GM19455 (cell line): ENCODE data around the gene DEXI.
"Not testable (repeated sequence)": the region's sequence is repeated elsewhere in the genome, so short reads cannot be mapped to it uniquely, and the experiment has no call there.

Experiments
- ATAC-seq: cut with Tn5 transposase; IDR thresholded peaks from one replicate; pipeline ENCODE4 v1.9.1; 2021; ENCODE audit not compliant: unreplicated experiment

DEXI gene

GRCh38 chr16:10927497-10928112, 14.7 kb downstream of the DEXI start:
- ATAC-seq = no peak

- no peak for ATAC-seq
Observed at GRCh38 chr16:10926867-10927266, 15.4 kb downstream of the DEXI start.

- no peak for ATAC-seq
Observed at GRCh38 chr16:10926094-10926493, 16.2 kb downstream of the DEXI start.

- ATAC-seq = not testable (repeated sequence)
Observed at GRCh38 chr16:10925285-10925684, 17.0 kb downstream of the DEXI start.

- no peak for ATAC-seq
Observed at GRCh38 chr16:10923650-10924214, 18.5 kb downstream of the DEXI start.

- ATAC-seq = no peak
Observed at GRCh38 chr16:10923146-10923649, 19.1 kb downstream of the DEXI start.

DNA sequence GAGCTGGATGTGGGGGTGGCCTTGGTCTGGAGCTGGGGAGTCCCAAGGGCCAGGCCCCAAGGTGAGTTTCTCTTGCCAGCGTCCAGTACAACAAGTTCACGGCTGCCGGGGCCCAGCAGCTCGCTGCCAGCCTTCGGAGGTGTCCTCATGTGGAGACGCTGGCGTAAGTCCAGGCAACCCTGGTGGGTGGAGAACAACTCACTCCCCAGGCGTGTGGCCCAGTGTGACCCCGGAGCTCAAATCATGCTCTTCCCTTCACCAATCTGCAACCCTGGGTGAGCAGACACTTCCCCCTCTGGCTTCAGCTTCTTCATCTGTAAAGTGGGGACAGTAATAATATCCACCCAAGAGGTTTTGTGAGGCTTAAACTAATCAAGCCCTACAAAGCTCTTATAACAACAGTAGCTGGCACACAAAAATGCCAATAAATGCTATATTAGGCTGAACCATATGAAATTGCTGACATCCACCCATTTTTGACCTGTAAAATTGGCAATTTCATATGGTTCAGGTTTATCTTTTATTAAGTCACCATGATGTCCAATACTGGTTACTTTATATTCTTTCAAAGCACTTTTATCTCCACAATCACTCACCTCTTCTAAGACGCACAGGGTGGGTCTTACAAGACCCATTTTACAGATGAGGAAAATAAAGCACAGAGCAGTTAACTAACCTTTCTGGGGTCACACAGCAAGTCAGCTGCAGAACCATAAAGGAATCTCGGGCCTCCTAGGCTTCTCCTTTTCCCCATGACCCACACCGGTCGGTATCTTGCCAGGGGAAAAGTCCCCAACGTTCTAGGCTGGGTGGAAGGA, 19.7 kb downstream of the DEXI start:
- ATAC-seq = no peak

DNA sequence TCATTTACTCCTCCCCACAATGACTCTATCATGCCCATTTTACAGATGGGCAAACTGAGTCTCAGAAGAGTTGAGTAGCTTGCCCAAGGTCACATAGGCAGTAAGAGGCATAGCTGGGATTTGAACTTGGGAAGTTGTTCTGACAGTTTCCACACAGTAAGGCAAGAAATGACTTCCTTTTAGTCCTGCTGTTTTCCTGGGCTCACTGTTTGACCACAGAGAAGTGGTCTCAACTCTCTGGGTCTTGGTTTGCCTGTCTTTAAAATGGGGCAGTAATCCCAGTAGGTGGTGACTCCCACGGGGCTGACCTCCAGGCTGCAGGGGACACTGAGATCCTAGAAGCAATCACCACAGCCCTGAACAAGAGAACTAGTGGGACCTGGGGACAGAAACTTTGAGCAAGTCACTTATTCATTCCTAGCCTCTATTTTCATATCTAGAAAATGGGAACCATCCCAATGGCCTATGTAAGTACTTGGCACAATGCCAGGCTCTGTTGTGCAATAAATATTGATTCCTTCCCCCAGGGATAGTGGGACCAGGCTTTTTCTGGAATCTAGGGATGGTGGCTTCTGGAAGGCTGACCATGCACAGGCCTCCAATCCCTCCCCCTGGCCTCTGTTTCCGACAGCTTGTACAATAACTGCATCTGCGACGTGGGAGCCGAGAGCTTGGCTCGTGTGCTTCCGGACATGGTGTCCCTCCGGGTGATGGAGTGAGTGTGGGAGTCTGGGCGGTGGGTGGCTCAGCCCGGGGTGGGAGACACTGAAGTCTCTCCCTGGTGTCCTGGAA, 20.5 kb downstream of the DEXI start:
- no peak for ATAC-seq

DNA sequence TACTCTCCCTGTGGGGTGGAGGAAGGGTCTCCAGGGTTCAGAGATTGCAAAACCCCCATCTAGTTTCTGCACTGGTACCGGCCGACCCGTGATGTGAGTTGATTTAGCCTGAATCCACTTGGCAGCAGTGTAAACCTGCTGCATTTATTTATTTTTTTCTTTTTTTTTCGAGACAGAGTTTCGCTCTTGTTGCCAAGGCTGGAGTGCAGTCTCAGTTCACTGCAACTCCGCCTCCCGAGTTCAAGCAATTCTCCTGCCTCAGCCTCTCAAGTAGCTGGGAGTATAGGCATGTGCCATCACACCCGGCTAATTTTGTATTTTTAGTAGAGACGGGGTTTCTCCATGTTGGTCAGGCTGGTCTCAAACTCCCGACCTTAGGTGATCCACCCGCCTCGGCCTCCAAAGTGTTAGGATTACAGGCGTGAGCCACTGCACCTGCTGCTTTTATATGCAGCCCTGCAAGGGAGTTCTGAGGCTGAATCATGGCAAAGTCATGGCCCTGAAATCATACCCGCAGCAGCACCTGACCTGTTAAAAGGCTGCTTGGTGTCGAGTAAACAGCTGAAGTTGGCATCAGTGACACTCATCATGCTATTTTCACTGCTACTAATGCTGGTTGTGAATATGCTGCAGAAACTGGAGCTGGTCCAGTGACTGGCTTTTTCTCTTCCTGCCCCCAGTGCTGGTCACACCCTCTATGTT, 21.4 kb downstream of the DEXI start:
- no peak for ATAC-seq

GRCh38 chr16:10919003-10919351, 23.3 kb downstream of the DEXI start:
- no peak for ATAC-seq

DNA sequence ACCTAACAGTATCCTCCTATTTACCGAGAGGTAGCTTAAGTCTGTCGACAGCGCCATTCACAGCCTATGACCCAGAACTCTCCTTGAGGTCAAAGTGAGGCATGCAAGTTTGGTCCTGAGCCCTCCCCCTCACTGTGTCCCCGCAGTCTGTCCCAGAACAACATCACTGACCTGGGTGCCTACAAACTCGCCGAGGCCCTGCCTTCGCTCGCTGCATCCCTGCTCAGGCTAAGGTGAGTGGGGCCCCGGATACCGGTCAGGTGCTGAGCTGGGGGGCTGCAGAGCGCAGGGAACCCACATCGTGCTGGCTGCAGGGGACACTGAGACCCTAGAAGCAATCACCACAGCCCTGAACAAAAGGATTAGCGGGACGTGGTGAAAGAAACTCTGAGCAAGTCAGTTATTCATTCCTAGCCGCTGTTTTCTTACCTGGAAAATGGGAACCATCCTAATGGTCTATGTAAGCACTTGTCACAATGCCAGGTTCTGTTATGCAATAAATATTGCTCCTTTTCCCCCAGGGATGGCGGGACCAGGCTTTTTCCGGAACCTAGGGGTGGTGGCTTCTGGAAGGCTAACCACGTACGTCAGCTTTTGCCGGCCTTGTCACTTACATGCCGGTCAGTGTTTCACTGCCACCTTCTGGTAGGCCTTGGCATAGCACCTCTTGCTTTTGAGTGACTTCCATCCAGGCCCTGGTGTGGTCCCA, 23.8 kb downstream of the DEXI start:
- no peak for ATAC-seq

DNA sequence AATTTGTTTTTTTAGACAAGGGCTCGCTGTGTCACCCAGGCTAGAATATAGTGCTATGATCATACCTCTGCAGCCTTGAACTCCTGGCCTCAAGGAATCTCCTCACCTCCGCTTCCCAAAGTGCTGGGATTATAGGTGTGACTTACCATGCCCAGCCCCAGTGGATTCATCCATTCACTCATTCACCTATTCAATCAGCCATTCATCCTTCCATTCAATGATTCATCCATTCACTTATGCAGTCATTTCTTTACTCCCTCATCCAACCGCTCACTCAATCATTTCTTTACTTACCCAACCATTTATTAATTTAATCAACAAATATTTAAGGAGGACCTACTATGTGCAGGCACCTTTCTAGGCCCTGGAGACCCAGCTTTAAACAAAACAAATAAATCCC, 25.7 kb downstream of the DEXI start:
- ATAC-seq = no peak

DNA sequence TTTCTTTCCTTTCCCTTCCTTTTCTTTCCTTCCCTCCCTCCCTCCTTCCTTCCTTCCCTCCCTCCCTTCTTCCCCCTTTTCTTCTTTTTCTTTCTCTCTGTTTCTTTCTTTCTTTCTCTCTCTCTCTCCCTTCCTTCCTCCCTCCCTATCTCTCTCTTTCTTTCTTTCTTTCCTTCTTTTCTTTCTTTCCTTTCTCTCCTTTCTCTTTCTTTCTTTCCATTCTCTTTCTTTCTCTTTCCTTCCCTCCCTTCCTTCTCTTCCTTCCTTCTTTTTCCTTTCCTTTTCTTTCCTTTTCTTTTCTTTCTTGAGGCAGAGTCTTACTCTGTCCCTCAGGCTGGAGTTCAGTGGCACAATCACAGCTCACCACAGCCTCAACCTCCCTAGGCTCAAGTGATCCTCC, 31.0 kb downstream of the DEXI start:
- no peak for ATAC-seq

DNA sequence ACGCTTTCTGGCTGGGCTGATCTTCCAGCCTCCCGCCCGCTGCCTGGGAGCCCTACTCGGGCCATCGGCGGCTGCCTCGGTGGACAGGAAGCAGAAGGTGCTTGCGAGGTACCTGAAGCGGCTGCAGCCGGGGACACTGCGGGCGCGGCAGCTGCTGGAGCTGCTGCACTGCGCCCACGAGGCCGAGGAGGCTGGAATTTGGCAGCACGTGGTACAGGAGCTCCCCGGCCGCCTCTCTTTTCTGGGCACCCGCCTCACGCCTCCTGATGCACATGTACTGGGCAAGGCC, 34.6 kb downstream of the DEXI start:
- no peak for ATAC-seq

GRCh38 chr16:10906914-10907756, 35.1 kb downstream of the DEXI start:
- ATAC-seq = no peak

GRCh38 chr16:10906482-10906881, 35.8 kb downstream of the DEXI start:
- no peak for ATAC-seq

DNA sequence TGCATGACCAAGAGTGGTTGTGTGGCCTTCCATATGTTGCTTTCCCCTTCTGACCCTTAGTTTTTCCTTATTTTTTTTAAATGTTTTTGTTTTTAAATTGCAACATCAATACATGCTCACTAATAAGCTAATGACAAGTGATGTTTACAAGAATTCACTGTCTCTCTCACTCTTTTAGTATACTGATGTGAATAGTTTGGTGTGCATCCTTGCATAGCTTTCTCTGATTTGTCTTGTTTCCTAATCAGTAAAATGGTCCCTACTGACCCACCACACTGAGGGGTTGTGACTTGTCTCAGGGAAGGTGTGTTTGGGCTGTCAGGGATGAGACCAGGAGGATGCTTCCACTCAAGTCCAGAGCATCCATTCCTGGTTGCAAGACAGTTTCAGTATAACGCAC, 39.3 kb downstream of the DEXI start:
- no peak for ATAC-seq

GRCh38 chr16:10897134-10897533, 45.1 kb downstream of the DEXI start:
- ATAC-seq = peak; percentile 49

- ATAC-seq = no peak
Observed at GRCh38 chr16:10896723-10897122, 45.5 kb downstream of the DEXI start.

DNA sequence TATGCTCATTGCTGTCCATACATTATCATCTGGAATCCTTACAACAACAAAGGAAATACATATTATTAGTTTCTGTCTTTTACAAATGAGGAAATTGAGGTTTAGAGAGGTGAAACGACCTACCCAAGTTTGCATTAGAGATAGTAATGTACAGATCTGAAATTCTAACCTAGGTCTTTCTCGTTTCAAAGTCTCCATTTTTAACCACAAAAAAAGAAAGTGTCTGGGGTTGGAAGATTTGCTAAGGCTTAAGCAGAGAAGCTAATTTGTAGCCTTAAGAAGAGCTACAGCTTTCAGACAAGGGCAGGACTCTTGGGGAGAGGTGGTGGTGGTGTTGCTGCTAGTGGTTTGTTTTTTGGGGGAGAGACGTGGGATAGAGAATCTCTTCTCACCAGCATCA, 46.1 kb downstream of the DEXI start:
- no peak for ATAC-seq
